T-helper 9 cell (primary cell): Measurements from ENCODE around the gene SPNS2.

ENCODE experiments used
- DNase-seq: peaks from one replicate; pipeline ENCODE4 v3.0.0-alpha.2; 2020

The SPNS2 gene

GRCh38 chr17:4504188-4504587, 5.5 kb downstream of the SPNS2 start:
- DNase-seq = no peak

- DNase-seq = no peak
Observed at GRCh38 chr17:4505187-4505586, 6.5 kb downstream of the SPNS2 start.

GRCh38 chr17:4506175-4506813, 7.6 kb downstream of the SPNS2 start:
- no peak for DNase-seq

- no peak for DNase-seq
Observed at GRCh38 chr17:4506892-4507291, 8.2 kb downstream of the SPNS2 start.

GRCh38 chr17:4507361-4508111, 8.9 kb downstream of the SPNS2 start:
- DNase-seq = no peak

- no peak for DNase-seq
Observed at GRCh38 chr17:4508207-4508606, 9.5 kb downstream of the SPNS2 start.

- no peak for DNase-seq
Observed at GRCh38 chr17:4509401-4509800, 10.7 kb downstream of the SPNS2 start.

GRCh38 chr17:4509923-4510617, 11.4 kb downstream of the SPNS2 start:
- no peak for DNase-seq

- DNase-seq = no peak
Observed at GRCh38 chr17:4510618-4510941, 11.9 kb downstream of the SPNS2 start.

GRCh38 chr17:4511199-4511932, 12.7 kb downstream of the SPNS2 start:
- no peak for DNase-seq

- DNase-seq = no peak
Observed at GRCh38 chr17:4512156-4513112, 13.8 kb downstream of the SPNS2 start.

GRCh38 chr17:4513113-4514032, 14.7 kb downstream of the SPNS2 start:
- DNase-seq = no peak

- DNase-seq = no peak
Observed at GRCh38 chr17:4514206-4514605, 15.5 kb downstream of the SPNS2 start.

GRCh38 chr17:4514779-4515178, 16.1 kb downstream of the SPNS2 start:
- DNase-seq = no peak

GRCh38 chr17:4515501-4515900, 16.8 kb downstream of the SPNS2 start:
- DNase-seq = no peak

GRCh38 chr17:4516735-4517134, 18.1 kb downstream of the SPNS2 start:
- no peak for DNase-seq

- DNase-seq = no peak
Observed at GRCh38 chr17:4518901-4519300, 20.2 kb downstream of the SPNS2 start.

GRCh38 chr17:4519361-4519788, 20.7 kb downstream of the SPNS2 start:
- no peak for DNase-seq

GRCh38 chr17:4520060-4520893, 21.6 kb downstream of the SPNS2 start:
- DNase-seq = no peak
